ENCODE data around the gene THYN1.

DNA sequence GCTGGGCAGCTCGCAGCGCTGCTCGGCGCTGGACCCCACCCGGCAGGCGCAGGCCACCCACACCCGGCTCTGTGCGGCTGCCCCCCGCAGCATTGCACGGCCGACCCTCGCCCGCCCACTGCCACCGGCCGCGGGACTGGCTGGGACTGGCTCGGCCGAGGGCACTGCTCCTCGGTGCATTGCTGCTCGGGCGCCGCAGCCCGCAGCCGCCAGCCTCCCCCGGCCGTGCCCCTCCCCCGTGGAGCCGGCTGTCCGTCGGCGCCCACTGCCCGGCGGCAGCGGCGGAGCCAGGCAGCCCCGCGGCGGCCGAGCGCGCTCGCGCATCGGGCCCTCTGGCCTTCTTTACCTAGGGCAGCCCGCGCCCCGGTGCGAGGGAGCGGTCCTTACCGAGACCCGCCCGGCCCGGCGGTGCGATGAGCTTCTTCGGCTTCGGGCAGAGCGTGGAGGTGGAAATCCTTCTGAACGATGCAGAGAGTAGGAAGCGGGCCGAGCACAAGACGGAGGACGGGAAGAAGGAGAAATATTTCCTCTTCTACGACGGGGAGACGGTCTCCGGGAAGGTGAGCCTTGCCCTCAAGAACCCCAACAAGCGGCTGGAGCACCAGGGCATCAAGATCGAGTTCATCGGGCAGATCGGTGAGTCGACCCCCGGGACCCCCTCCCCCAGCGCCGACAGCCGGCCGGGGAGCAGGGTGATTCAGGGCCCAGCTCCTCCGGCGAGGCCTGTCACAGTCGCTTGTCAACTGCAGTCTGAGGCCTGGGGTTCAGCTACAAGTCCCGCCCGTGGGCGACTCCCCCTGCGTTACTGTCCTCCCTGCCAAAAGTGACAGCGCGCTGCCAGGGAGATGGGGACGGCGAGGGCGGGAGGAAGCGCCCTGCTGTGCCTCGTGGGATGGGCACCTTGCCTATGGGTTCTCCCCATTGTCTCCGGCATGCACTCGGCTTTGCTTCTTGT is 28.2 kb downstream of the THYN1 start:
- no peak for TF ChIP-seq EZH2 (IDR thresholded peaks at IDR 0.05; ENCODE audit: low read length)
- TF ChIP-seq, protein P1, sequence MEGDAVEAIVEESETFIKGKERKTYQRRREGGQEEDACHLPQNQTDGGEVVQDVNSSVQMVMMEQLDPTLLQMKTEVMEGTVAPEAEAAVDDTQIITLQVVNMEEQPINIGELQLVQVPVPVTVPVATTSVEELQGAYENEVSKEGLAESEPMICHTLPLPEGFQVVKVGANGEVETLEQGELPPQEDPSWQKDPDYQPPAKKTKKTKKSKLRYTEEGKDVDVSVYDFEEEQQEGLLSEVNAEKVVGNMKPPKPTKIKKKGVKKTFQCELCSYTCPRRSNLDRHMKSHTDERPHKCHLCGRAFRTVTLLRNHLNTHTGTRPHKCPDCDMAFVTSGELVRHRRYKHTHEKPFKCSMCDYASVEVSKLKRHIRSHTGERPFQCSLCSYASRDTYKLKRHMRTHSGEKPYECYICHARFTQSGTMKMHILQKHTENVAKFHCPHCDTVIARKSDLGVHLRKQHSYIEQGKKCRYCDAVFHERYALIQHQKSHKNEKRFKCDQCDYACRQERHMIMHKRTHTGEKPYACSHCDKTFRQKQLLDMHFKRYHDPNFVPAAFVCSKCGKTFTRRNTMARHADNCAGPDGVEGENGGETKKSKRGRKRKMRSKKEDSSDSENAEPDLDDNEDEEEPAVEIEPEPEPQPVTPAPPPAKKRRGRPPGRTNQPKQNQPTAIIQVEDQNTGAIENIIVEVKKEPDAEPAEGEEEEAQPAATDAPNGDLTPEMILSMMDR (optimal IDR thresholded peaks at IDR 0.05 in 1 of 3, IDR thresholded peaks at IDR 0.05 in 1 of 3, conservative IDR thresholded peaks at IDR 0.05 in 1 of 3; ENCODE audit: extremely low read depth in 1 of 3, insufficient read depth in 2 of 3, low read length in 3 of 3): no peak

Measured in keratinocyte (primary cell).